NCI-H2107 treated with DMSO at 0.1 percent for 48 hours (cell line): ENCODE measurements around the gene HTT-AS.

Source experiments
- DNase-seq: peaks from one replicate; lab custom pipeline; 2025; ENCODE audit not compliant: unreplicated experiment; lab: John Stamatoyannopoulos, UW

HTT-AS gene

DNA sequence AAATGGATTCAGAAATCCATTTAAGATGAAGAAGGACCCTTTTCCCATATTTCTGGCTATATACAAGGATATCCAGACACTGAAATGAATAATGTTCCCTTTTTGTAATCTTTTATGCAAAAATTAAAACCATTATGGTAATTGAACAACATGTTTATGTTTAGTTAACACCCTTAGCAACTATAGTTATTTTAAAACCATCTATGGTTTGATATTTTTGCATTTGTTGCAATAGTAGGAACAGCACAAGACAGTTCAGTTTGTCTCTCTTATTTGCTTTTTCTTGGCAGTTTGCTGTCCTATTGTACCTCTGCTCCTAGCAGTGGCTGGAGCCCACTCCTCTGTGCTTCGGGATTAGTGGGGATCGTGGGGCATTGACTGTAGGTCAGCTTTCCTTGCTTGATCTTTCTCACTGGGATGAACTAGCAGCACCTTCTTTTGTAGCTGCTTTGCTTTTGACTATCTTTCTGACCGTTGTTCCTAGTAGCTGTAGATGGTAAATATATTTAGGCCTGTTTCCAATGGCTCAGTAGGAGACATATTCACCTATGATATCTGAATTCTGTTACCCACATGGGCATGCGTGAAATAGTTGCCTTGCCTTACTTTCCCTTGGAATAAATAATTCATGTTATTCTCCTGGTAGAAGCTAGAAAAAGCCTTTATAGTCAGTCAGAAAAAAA, 12.9 kb upstream of the HTT-AS start:
- no peak for DNase-seq

DNA sequence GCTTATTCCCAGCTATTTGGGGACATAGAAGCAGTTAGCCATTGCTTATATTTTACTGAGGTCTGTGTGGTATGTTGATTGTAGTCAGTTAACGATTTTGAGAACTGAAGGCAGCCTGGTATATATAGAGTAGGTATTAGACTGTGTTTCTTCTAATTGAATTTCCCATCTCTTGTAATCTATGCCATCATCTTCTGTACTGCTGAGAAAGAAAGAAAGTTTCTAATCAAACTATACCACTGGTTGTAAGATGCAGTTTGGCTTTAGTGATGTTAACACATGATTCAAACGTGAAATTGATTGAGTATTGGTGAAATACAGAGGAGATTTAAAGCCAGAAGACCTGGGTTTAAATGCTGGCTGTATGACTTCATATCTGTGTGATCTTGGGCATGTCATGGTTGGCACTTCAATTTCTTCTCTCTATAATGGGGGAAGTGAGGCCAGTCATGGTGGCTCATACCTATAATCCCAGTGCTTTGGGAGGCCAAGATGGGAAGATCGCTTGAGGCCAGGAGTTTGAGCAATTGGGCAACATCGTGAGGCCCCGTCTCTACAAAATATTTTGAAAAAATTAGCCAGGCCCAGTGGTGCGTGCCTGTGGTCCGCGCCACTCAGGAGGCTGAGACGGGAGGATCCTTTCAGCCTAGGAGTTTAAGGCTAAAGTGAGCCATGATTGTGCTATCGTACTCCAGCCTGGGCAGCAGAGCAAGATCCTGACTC, 11.8 kb upstream of the HTT-AS start:
- DNase-seq, result no peak

DNA sequence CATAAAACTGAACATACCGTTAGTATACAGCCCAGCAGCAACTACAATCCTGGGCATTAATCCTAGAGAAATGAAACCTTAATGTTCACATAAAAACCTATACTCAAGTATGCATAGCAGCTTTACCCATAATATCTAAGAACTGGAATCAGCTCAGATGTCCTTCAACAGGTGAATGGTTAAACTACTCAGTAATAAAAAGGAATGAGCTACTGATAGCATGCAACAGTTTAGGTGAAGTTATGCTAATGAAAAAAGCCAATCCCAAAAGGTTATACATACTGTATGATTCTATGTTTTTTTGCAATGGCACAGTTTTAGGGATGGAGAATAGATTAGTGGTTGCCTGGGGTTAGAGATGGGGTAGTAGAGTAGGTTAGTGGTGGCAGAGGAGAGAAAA, 9.4 kb upstream of the HTT-AS start:
- no peak for DNase-seq

DNA sequence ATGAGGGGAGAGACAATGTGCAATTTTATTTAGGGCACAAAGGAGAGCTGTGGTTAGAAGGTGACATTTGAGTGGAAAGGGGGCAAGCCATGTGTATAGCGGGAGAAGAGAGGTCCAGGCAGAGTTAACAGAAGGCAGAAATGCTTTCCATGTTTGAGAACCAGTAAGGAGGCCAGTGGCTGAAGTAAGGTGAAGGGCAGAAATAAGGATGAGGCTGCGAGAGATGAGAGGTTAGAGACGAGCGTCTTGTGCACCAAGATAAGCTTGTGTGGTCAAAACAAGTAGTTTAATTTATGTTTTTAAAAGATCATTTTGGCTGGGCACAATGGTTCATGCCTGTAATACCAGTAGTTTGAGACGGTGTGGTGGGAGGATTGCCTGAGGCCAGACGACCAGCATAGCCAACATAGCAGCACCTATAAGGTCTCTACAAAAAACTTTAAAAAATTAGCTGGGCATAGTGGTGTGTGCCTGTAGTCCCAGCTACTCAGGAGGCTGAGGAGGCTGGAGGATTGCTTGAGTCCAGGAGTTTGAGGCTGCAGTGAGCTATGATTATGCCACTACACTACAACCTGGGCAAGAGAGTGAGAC, 8.7 kb upstream of the HTT-AS start:
- no peak for DNase-seq

DNA sequence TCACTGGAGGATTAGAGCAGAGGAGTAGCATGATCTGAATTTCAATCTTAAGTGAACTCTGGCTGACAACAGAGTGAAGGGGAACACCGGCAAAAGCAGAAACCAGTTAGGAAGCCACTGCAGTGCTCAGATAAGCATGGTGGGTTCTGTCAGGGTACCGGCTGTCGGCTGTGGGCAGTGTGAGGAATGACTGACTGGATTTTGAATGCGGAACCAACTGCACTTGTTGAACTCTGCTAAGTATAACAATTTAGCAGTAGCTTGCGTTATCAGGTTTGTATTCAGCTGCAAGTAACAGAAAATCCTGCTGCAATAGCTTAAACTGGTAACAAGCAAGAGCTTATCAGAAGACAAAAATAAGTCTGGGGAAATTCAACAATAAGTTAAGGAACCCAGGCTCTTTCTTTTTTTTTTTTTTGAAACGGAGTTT, 5.4 kb upstream of the HTT-AS start:
- DNase-seq, result no peak

DNA sequence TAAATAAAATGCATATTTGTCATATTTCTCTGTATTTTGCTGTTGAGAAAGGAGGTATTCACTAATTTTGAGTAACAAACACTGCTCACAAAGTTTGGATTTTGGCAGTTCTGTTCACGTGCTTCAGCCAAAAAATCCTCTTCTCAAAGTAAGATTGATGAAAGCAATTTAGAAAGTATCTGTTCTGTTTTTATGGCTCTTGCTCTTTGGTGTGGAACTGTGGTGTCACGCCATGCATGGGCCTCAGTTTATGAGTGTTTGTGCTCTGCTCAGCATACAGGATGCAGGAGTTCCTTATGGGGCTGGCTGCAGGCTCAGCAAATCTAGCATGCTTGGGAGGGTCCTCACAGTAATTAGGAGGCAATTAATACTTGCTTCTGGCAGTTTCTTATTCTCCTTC, 3.5 kb upstream of the HTT-AS start:
- no peak for DNase-seq

DNA sequence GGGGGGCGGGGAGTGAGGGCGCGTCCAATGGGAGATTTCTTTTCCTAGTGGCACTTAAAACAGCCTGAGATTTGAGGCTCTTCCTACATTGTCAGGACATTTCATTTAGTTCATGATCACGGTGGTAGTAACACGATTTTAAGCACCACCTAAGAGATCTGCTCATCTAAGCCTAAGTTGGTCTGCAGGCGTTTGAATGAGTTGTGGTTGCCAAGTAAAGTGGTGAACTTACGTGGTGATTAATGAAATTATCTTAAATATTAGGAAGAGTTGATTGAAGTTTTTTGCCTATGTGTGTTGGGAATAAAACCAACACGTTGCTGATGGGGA, 1.3 kb upstream of the HTT-AS start:
- no peak for DNase-seq

DNA sequence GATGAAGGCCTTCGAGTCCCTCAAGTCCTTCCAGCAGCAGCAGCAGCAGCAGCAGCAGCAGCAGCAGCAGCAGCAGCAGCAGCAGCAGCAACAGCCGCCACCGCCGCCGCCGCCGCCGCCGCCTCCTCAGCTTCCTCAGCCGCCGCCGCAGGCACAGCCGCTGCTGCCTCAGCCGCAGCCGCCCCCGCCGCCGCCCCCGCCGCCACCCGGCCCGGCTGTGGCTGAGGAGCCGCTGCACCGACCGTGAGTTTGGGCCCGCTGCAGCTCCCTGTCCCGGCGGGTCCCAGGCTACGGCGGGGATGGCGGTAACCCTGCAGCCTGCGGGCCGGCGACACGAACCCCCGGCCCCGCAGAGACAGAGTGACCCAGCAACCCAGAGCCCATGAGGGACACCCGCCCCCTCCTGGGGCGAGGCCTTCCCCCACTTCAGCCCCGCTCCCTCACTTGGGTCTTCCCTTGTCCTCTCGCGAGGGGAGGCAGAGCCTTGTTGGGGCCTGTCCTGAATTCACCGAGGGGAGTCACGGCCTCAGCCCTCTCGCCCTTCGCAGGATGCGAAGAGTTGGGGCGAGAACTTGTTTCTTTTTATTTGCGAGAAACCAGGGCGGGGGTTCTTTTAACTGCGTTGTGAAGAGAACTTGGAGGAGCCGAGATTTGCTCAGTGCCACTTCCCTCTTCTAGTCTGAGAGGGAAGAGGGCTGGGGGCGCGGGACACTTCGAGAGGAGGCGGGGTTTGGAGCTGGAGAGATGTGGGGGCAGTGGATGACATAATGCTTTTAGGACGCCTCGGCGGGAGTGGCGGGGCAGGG, 711 bp upstream of the HTT-AS start:
- no peak for DNase-seq

DNA sequence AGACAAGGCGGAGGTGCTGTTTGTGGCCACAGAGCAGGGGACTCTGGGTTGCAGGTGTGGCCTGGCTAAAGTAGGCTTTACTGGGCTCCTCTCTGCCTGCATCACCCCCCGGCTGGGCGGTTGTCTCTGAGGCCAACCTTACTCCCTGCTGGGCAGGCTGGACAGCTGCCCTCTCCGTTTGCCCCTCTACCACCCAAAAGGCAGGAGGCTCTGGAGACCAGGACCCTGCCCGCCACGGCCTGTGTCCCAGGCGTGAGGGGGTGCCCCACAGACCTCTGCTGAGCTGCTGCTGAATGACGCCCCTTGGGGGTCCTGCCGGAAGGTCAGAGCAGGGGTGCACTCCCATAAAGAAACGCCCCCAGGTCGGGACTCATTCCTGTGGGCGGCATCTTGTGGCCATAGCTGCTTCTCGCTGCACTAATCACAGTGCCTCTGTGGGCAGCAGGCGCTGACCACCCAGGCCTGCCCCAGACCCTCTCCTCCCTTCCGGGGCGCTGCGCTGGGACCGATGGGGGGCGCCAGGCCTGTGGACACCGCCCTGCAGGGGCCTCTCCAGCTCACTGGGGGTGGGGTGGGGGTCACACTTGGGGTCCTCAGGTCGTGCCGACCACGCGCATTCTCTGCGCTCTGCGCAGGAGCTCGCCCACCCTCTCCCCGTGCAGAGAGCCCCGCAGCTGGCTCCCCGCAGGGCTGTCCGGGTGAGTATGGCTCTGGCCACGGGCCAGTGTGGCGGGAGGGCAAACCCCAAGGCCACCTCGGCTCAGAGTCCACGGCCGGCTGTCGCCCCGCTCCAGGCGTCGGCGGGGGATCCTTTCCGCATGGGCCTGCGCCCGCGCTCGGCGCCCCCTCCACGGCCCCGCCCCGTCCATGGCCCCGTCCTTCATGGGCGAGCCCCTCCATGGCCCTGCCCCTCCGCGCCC, 920 bp downstream of the HTT-AS start:
- no peak for DNase-seq

DNA sequence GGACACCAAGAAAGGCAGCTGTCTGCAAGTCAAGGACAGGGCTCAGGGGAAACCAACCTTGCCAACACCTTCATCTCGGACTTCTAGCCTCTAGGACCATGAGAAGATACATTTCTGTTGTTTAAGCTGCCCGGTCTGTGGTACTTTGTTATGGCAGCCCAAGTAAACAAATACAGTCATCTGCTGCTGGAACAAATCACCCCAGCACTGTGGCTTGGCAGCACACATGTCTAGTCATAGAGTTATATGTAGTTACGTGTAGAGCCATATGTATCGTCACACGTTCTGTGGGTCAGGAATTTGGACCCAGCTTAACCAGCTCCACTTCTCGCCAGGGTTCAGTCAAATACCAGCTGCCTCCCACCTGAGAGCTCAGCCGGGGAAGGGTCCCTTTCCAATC, 2.5 kb downstream of the HTT-AS start:
- no peak for DNase-seq

DNA sequence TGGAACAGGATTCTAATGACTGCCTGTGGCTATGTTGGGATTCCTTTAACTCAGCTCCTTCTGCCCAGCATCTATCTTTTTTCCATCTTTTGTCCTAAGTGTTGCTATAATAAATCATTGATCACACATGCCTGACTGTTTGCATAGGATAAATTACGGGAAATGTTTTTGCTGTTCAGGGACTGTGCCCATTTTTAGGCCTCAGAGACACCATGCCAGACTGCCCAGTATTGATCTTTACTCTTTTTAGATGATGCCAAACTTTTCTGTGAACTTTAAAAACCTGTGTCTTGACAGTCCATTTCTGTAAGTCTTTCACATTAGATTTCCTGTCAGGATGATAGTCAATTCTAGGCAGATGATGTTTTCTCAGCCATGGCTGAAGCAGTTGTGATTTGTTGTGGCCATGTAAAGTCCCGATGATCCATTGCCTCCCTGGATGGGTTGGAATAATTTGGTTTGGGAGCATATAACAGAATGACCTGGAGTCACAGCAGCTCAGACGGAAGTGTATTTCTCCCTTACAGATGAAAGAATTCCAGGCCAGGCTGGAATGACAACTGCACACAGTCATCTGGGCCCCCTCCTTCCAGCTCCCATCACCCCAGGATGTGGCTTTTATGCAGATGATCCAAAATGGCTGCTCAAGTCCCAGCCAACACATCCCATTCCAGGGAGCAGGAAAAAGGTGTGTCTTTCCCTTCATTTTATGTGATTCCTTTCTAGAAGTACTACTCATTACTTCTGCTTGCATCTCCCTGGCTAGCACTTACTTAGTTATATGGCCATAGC, 3.4 kb downstream of the HTT-AS start:
- DNase-seq, result no peak

DNA sequence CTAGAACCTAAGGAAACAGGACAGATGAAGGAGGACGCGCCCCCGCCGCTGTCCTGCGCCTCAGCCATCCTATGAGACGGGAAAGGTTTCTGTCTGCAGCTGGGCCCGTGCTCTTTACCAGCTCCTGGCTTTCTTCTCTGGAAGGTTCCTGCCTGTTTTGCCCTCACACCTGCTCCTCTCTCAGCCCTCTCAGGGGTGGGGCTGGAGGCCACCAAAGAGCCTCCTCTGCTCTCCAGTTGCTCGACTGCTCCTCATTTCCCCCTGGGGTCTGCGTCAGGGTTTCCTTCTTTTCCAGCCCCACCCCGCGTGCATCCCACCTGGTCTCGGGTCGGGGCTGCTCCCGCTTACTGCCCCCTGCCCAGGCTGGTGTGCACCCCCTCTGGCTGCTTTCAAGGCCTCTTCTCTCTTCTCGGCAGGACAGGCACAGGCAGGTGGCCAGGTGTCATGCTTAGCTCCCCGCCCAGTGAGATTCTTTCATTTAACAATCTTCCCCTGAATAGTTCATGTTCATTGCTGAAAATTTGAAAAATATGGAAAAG, 4.6 kb downstream of the HTT-AS start:
- DNase-seq, result no peak

DNA sequence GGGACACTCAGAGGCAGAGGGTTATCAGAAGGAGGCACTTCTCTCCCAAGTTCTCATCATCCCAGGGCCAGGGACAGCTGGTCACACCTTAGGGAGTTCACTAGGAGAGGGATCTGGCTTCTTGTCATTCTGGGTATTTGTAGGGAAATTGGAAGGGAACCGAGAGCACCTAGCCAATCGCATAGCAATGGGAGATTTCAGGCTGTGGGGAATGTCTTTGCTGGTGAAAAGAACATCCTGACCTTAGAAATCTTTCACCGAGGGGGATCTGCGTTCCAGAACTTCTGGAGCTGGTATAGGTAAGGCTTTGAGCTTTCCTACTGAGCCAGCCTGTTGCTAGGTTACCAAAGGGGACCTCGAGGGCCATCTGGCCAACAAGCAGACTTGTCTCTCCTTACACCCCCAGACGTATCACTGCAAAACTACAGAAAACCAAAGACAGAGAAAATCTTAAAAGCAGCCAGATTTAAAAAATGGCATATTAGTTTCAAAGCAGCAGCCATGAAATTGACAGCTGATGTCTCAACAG, 6.8 kb downstream of the HTT-AS start:
- DNase-seq, result no peak

DNA sequence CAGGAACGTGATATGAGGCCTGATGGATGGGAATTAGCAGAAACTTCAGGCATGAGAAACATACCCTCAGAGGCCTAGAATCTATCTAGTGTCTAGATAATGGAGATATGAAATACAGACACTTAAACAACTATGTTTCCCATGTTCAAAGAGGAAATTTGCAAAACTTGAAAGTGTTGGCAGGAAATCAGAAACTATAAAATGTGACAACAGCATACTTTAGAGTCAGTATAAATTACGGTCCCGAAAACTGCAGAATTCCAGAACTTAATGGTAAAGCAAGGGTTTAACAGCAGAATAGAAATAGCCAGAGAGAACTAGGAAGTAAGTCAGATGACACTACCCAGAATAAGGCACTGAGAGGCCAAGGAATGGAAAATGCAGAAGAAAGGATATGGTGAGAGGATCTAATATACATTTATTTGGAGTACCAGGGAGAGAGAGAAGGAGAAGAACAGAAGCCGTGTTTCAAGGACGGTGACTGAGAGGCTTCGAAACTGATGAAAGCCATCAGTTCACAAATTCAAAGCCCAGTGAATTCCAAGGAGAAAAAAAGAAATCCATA, 7.4 kb downstream of the HTT-AS start:
- no peak for DNase-seq

DNA sequence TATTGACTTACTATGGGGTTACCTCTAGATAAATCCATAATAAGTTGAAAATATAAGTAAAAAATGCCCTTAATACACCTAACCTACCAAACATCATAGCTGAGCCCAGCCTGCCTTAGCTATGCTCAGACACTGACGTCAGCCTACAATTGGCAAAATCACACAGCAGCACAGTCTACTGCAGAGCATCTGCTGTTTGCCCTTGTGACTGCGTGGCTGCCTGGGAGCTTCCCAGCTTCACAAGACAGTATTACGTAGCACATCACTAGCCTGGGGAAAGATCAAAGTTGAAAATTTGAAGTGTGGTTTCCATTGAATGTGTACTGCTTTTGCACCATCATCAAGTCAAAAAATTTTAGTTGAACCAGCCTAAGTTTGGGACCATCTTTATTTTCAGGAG, 8.8 kb downstream of the HTT-AS start:
- no peak for DNase-seq

DNA sequence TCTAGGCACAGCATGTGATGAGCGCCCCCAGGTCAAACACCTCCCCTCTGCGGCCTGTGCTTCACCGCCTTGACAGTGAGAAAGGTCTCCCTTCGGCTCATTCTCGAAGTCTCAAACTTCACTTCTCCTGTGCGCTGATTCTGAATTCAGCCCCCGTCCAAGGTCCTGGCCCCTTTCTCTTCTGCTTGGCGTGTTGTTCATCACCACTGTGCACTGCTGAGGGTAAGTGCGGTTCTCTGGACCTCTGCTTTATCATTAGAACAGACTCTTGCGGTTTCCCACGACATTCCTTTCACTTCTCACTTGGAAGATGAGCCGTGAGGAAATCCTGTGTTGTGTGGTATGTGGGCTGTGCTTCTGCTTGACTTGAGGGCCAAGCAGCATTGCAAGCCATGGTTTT, 11.9 kb downstream of the HTT-AS start:
- no peak for DNase-seq

DNA sequence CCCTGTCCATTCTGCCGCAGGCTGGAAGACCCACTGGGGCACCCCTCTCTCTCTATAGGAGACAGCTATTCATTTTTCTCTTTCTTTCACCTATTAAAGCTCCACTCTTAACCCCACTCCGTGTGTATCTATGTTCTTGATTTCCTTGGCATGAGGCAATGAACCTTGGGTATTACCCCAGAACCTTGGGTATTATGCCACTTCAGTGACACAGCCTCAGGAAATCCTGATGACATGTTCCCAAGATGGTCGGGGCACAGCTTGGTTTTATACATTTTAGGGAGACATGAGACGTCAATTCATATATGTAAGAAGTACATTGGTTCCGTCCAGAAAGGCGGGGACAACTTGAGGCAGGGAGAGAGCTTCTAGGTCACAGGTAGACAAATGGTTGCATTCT, 13.4 kb downstream of the HTT-AS start:
- no peak for DNase-seq

DNA sequence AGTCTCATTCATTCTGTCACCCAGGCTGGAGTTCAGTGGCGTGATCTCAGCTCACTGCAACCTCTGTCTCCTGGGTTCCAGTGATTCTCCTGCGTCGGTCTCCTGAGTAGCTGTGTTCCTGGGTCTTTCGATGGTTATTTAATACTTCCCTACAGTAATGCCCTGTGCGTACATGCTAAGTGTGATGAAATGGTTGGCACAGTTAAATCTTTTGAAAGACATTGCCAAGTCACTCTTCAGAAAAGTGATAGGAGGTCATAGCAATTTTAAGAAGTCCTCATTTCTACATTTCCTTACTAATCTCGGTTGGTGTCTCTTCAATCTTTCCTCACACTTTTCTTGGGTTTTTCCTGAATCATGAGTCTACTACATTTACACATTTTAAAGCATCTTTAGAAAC, 14.4 kb downstream of the HTT-AS start:
- no peak for DNase-seq

DNA sequence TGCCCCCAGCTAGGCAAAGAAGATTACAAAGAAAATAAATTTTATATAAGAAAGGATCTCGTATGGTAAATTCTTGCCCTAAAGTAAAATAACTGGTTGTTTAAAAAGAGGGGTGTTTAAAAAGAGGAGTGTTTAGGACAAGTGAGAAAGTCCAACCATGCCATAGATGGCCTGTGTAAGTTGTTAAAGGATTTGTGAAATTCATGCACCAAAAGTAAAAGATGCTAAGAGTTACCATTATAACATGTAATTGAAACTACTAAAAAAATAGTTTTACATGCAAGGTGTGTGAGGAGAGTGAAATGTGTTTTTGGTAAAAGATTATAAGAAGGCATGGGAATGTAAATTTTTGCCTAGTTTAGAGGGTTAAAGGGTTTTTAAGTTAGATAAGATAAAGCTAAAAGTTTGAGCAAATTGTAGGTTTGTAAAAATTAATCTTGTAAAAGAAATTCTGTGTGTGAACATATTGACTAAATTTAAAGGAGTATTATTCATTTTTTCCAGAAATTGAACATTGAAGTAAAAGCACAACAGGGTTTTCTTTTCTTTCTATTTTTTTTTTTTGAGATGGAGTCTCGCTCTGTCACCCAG, 20.1 kb downstream of the HTT-AS start:
- DNase-seq, result no peak
